ENCODE data around the gene FRMD1.

FRMD1 gene

GRCh38 chr6:168041928-168042327 is 37.1 kb downstream of the FRMD1 start:
- Histone ChIP-seq H3K36me3 (ENCODE audit: control insufficient read depth, insufficient read depth, low read length) (no peaks in the 10 kb centered on the region), H3K27me3 (replicated peaks; ENCODE audit: control insufficient read depth, insufficient read depth, low read length) (no peaks in the 10 kb centered on the region), H3K4me3 (replicated peaks; ENCODE audit: low read depth, low read length) (no peak overlapping the region)
- TF ChIP-seq, protein P1, sequence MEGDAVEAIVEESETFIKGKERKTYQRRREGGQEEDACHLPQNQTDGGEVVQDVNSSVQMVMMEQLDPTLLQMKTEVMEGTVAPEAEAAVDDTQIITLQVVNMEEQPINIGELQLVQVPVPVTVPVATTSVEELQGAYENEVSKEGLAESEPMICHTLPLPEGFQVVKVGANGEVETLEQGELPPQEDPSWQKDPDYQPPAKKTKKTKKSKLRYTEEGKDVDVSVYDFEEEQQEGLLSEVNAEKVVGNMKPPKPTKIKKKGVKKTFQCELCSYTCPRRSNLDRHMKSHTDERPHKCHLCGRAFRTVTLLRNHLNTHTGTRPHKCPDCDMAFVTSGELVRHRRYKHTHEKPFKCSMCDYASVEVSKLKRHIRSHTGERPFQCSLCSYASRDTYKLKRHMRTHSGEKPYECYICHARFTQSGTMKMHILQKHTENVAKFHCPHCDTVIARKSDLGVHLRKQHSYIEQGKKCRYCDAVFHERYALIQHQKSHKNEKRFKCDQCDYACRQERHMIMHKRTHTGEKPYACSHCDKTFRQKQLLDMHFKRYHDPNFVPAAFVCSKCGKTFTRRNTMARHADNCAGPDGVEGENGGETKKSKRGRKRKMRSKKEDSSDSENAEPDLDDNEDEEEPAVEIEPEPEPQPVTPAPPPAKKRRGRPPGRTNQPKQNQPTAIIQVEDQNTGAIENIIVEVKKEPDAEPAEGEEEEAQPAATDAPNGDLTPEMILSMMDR (IDR thresholded peaks at IDR 0.05; ENCODE audit: insufficient read depth, low read length, poor library complexity, severe bottlenecking): no peak
- DNase-seq (ENCODE audit: extremely low read depth, insufficient read length): no peak

GRCh38 chr6:168040856-168041496 is 38.0 kb downstream of the FRMD1 start:
- H3K36me3 ChIP-seq (ENCODE audit: control insufficient read depth, insufficient read depth, low read length): no peaks in the 10 kb centered on the region
- H3K27me3 ChIP-seq (replicated peaks; ENCODE audit: control insufficient read depth, insufficient read depth, low read length): no peaks in the 10 kb centered on the region
- no peak for DNase-seq (ENCODE audit: extremely low read depth, insufficient read length)
- TF ChIP-seq, protein P1 (IDR thresholded peaks at IDR 0.05; ENCODE audit: insufficient read depth, low read length, poor library complexity, severe bottlenecking): no peak
- no peak overlapping the region for H3K4me3 ChIP-seq (replicated peaks; ENCODE audit: low read depth, low read length)

DNA sequence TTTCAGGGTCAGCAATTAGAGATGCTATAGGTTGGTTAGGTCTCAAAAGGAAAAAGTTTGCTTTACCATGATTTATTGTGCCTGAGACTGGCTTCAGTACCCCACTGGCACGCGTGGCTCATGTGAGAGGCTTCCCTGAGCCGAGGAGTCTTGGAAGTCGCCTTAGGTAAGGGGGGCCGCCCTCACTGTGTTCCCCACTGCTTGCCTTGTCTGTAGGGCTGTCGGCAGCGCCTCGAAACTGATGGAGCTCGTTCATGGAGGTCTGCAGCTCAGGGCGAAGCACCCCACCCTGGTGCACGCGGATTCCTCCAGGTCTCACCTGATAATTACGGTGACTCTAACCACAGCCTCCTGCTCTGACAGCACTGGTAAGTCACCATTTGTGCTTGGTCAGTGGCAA is 39.2 kb downstream of the FRMD1 start:
- no peaks in the 10 kb centered on the region for H3K36me3 ChIP-seq (ENCODE audit: control insufficient read depth, insufficient read depth, low read length)
- DNase-seq (ENCODE audit: extremely low read depth, insufficient read length): no peak
- H3K4me3 ChIP-seq (replicated peaks; ENCODE audit: low read depth, low read length): no peak overlapping the region
- TF ChIP-seq, protein P1 (IDR thresholded peaks at IDR 0.05; ENCODE audit: insufficient read depth, low read length, poor library complexity, severe bottlenecking): no peak
- H3K27me3 ChIP-seq (replicated peaks; ENCODE audit: control insufficient read depth, insufficient read depth, low read length): no peaks in the 10 kb centered on the region

DNA sequence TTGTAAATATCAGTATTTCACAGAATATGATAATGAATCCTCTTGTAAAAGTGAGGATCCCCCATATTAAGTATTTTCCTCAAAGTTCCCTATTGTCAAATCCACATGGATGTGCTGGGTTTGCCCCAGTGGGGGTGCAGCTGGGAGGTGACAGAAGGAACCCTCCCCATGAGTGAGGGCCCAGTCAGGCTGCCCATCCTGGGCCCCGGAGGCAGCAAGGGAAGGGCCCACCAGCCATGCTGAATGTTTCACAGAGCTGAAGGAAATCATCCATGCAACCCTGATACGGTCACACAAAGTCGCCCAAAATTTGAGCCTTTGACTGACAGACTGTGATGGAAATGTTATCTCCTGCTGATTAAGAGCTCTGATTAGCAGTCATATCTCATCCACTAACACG is 39.7 kb downstream of the FRMD1 start:
- Histone ChIP-seq H3K36me3 (ENCODE audit: control insufficient read depth, insufficient read depth, low read length) (no peaks in the 10 kb centered on the region), H3K27me3 (replicated peaks; ENCODE audit: control insufficient read depth, insufficient read depth, low read length) (no peaks in the 10 kb centered on the region), H3K4me3 (replicated peaks; ENCODE audit: low read depth, low read length) (no peak overlapping the region)
- TF ChIP-seq, protein P1 (IDR thresholded peaks at IDR 0.05; ENCODE audit: insufficient read depth, low read length, poor library complexity, severe bottlenecking): no peak
- no peak for DNase-seq (ENCODE audit: extremely low read depth, insufficient read length)

DNA sequence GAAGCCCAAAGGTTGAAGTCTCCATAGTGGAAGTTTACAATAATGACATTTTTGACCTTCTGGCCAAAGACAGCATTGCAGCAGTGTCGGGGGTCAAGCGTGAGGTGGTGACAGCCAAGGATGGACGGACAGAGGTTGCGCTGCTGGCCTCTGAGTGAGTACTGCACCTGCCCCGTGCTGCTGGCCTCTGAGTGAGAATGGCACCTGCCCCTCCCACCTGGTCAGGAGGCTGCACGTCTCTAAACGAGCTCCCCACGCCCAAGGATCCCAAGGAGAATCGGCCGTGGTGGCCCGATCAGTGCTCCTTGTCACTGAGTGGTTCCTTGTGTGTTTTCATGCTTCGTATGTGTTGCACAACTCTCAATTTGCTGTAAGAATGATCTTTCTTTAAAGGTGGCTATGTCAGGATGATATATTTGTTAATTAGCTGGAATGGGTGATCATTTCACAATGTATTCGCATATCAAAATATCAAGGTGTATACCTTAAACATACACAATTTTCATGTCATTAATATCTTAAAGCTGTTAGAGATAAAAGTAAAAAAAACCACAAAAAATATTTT is 40.4 kb downstream of the FRMD1 start:
- Histone ChIP-seq H3K27me3 (replicated peaks; ENCODE audit: control insufficient read depth, insufficient read depth, low read length) (no peaks in the 10 kb centered on the region), H3K4me3 (replicated peaks; ENCODE audit: low read depth, low read length) (no peak overlapping the region), H3K36me3 (ENCODE audit: control insufficient read depth, insufficient read depth, low read length) (no peaks in the 10 kb centered on the region)
- DNase-seq (ENCODE audit: extremely low read depth, insufficient read length): no peak
- TF ChIP-seq, protein P1 (IDR thresholded peaks at IDR 0.05; ENCODE audit: insufficient read depth, low read length, poor library complexity, severe bottlenecking): no peak
